GM23248 (cell line): ENCODE data around the gene MVB12B. TPM values are rescaled to one million over a fixed set of nuclear protein-coding genes. Genes with fewer than 3 reads are reported as not detected.
A peak's percentile ranks its signal among the peaks of the same experiment; 100 is the strongest.

Experiments used
- DNase-seq: peaks from one replicate; pipeline ENCODE4 v3.0.0-alpha.2; 2015
- H2AFZ ChIP-seq: fragments of 200-600 bp; sonication (generic); 2 replicates; pipeline ENCODE4 v1.6.1; 2016; ENCODE audit warnings: antibody characterized with exemption
- H3F3A ChIP-seq: fragments of 200-600 bp; sonication (generic); 2 replicates; pipeline ENCODE4 v1.6.1; 2016; ENCODE audit warnings: mild to moderate bottlenecking, antibody characterized with exemption, mixed run types; ENCODE audit not compliant: insufficient read depth
- H3K27ac ChIP-seq: fragments of 200-600 bp; sonication (generic); 2 replicates; pipeline ENCODE4 v1.5.1; 2016; ENCODE audit warnings: mild to moderate bottlenecking
- H3K27me3 ChIP-seq: fragments of 200-600 bp; sonication (generic); replicated peaks from 2 replicates; pipeline ENCODE4 v1.6.1; 2016; ENCODE audit warnings: mild to moderate bottlenecking; ENCODE audit not compliant: insufficient read depth
- H3K36me3 ChIP-seq: fragments of 200-600 bp; sonication (generic); 2 replicates; pipeline ENCODE4 v1.6.1; 2016; ENCODE audit warnings: low read depth, mild to moderate bottlenecking
- H3K4me1 ChIP-seq: fragments of 200-600 bp; sonication (generic); 2 replicates; pipeline ENCODE4 v1.6.1; 2016; ENCODE audit warnings: mild to moderate bottlenecking; ENCODE audit not compliant: insufficient read depth
- H3K4me2 ChIP-seq: fragments of 200-600 bp; sonication (generic); one replicate; pipeline ENCODE4 v1.6.1; 2016; ENCODE audit warnings: mild to moderate bottlenecking; ENCODE audit not compliant: unreplicated experiment
- H3K4me3 ChIP-seq: fragments of 200-600 bp; sonication (generic); 2 replicates; pipeline ENCODE4 v1.5.1; 2016; ENCODE audit warnings: mild to moderate bottlenecking
- H3K79me2 ChIP-seq: fragments of 200-600 bp; sonication (generic); 2 replicates; pipeline ENCODE4 v1.6.1; 2016; ENCODE audit warnings: mild to moderate bottlenecking; ENCODE audit not compliant: insufficient read depth
- H3K9ac ChIP-seq: fragments of 200-600 bp; sonication (generic); 2 replicates; pipeline ENCODE4 v1.6.1; 2016; ENCODE audit warnings: mild to moderate bottlenecking
- H3K9me2 ChIP-seq: fragments of 200-600 bp; sonication (generic); 2 replicates; pipeline ENCODE4 v1.6.1; 2016; ENCODE audit warnings: mixed run types, mild to moderate bottlenecking, moderate library complexity; ENCODE audit not compliant: insufficient read depth
- H3K9me3 ChIP-seq: fragments of 200-600 bp; sonication (generic); one replicate; pipeline ENCODE4 v1.6.1; 2017; ENCODE audit warnings: low read depth
- H4K20me1 ChIP-seq: fragments of 200-600 bp; sonication (generic); 2 replicates; pipeline ENCODE4 v1.6.0; 2016; ENCODE audit not compliant: insufficient read depth
- EZH2 ChIP-seq: fragments of 200-600 bp; sonication (generic); IDR thresholded peaks from 2 replicates; pipeline ENCODE4 v1.6.1; 2018; ENCODE audit warnings: antibody characterized with exemption, mild to moderate bottlenecking; ENCODE audit not compliant: insufficient read depth, poor library complexity, severe bottlenecking
- EZH2phosphoT487 ChIP-seq: fragments of 200-600 bp; sonication (generic); IDR thresholded peaks from 2 replicates; pipeline ENCODE4 v1.6.1; 2018; ENCODE audit warnings: antibody characterized with exemption, moderate library complexity, mild to moderate bottlenecking, low read depth; ENCODE audit not compliant: insufficient read depth
- WGBS, 2 experiments: methylation state at CpG; one replicate each; pipeline ENCODE4 v1.1.6; 2015 to 2017; ENCODE audit warnings: low lambda C conversion rate in 2 of 2, low coverage in 1 of 2; ENCODE audit errors: missing lambda C conversion rate in 2 of 2; 5-methylcytosine and 5-hydroxymethylcytosine counted together
- in situ Hi-C: fragments of 300-500 bp; cut with MboI; formaldehyde crosslinking; loops from 2 replicates; pipeline ENCODE4 v1.15.0; 2020
- polyA plus RNA-seq: library from polyadenylated mRNA; unstranded; fragments of >200 nt; fragmentation: Nextera tagmentation; extraction: Ambion mirVana; gene quantifications from 2 replicates; pipeline ENCODE4 v1.2.1, GENCODE V29; 2016
- total RNA-seq: library from RNA; depleted of rRNA; stranded (reverse); fragments of >200 nt; shearing (Covaris generic); gene quantifications from 2 replicates; pipeline ENCODE4 v1.2.3, GENCODE V29; 2014

MVB12B gene
- total and polyA plus RNA-seq, 2 experiments from 2014 or later = 2.4 to 5.5 TPM

GRCh38 chr9:126404459-126404858 lies 77.8 kb downstream of the MVB12B start:
- no peaks in the 10 kb centered on the region for H3K36me3 ChIP-seq
- TF ChIP-seq EZH2 (no peak), EZH2phosphoT487 (no peak)
- H3K27ac ChIP-seq = no peak overlapping the region
- no peaks in the 10 kb centered on the region for H3K9me2 ChIP-seq
- in situ Hi-C loops = no loop called here
- no peaks in the 10 kb centered on the region for H4K20me1 ChIP-seq
- H3K4me1 ChIP-seq = peaks cover 22% of the 10 kb centered on the region
- no peak overlapping the region for H3K4me3 ChIP-seq
- no peak overlapping the region for H3K4me2 ChIP-seq
- peaks cover 12% of the 10 kb centered on the region; the same call in 1 of the 2 replicates for H3F3A ChIP-seq
- no peak overlapping the region for H2AFZ ChIP-seq
- WGBS, 2 experiments = 77 to 84% methylated on average over 13 to 14 of the region's 14 CpGs
- H3K9ac ChIP-seq = no peak overlapping the region
- H3K27me3 ChIP-seq = no peaks in the 10 kb centered on the region
- H3K9me3 ChIP-seq = no peaks in the 10 kb centered on the region
- no peak for DNase-seq
- H3K79me2 ChIP-seq = no peaks in the 10 kb centered on the region

- Histone ChIP-seq H3K4me1 (peaks cover 24% of the 10 kb centered on the region), H3K9ac (peak overlapping the region; percentile 53), H3K4me2 (peak overlapping the region; percentile 74), H3K4me3 (peak overlapping the region; percentile 51), H3K9me2 (no peaks in the 10 kb centered on the region), H3K36me3 (no peaks in the 10 kb centered on the region), H3K9me3 (no peaks in the 10 kb centered on the region), H3K27ac (peak overlapping the region; percentile 57), H4K20me1 (no peaks in the 10 kb centered on the region), H3K27me3 (no peaks in the 10 kb centered on the region), H2AFZ (peak overlapping the region; percentile 82), H3F3A (peaks cover 23% of the 10 kb centered on the region; the same call in 1 of the 2 replicates), H3K79me2 (no peaks in the 10 kb centered on the region)
- DNase-seq = peak; percentile 81
- in situ Hi-C loops = no loop called here
- no peak for TF ChIP-seq EZH2
- TF ChIP-seq EZH2phosphoT487 = no peak
- WGBS, 2 experiments = 9 to 10% methylated on average over 10 of the region's 10 CpGs
Observed at GRCh38 chr9:126406075-126406667, 79.5 kb downstream of the MVB12B start.

GRCh38 chr9:126407114-126407870 lies 80.7 kb downstream of the MVB12B start:
- Histone ChIP-seq H2AFZ (peak overlapping the region; percentile 82), H3K27me3 (no peaks in the 10 kb centered on the region), H3K36me3 (no peaks in the 10 kb centered on the region), H3K4me2 (peak overlapping the region; percentile 74), H3K9me3 (no peaks in the 10 kb centered on the region), H3K4me1 (peaks cover 32% of the 10 kb centered on the region), H4K20me1 (no peaks in the 10 kb centered on the region), H3K9me2 (no peaks in the 10 kb centered on the region), H3K79me2 (no peaks in the 10 kb centered on the region), H3K9ac (peak overlapping the region; percentile 53), H3K4me3 (peak overlapping the region; percentile 51), H3F3A (peaks cover 33% of the 10 kb centered on the region), H3K27ac (peak overlapping the region; percentile 57)
- in situ Hi-C loops = no loop called here
- TF ChIP-seq EZH2 (no peak), EZH2phosphoT487 (no peak)
- 3% methylated on average over 19 of the region's 19 CpGs for WGBS, 2 experiments
- peak; percentile 77 for DNase-seq

- DNase-seq = no peak
- peak overlapping the region; percentile 74 for H3K4me2 ChIP-seq
- peak overlapping the region; percentile 53; the same call in 1 of the 2 replicates for H3K9ac ChIP-seq
- no peaks in the 10 kb centered on the region for H3K36me3 ChIP-seq
- no peaks in the 10 kb centered on the region for H3K79me2 ChIP-seq
- H4K20me1 ChIP-seq = no peaks in the 10 kb centered on the region
- H3K9me3 ChIP-seq = no peaks in the 10 kb centered on the region
- H2AFZ ChIP-seq = peak overlapping the region; percentile 82
- no peaks in the 10 kb centered on the region for H3K9me2 ChIP-seq
- 57 to 58% methylated on average over 10 of the region's 10 CpGs for WGBS, 2 experiments
- no peak for TF ChIP-seq EZH2
- TF ChIP-seq EZH2phosphoT487 = no peak
- in situ Hi-C loops = no loop called here
- H3K27me3 ChIP-seq = no peaks in the 10 kb centered on the region
- H3K27ac ChIP-seq = no peak overlapping the region
- no peak overlapping the region for H3K4me3 ChIP-seq
- peaks cover 38% of the 10 kb centered on the region for H3K4me1 ChIP-seq
- H3F3A ChIP-seq = peaks cover 40% of the 10 kb centered on the region
Observed at GRCh38 chr9:126408004-126408403, 81.4 kb downstream of the MVB12B start.
